GM19463 (cell line): ENCODE measurements around the gene MTTP.
A peak's percentile ranks its signal among the peaks of the same experiment; 100 is the strongest.
"Not testable (repeated sequence)": the region's sequence is repeated elsewhere in the genome, so short reads cannot be mapped to it uniquely, and the experiment has no call there.

Source experiments
- ATAC-seq: cut with Tn5 transposase; IDR thresholded peaks from one replicate; pipeline ENCODE4 v1.9.1; 2021; ENCODE audit warnings: mild to moderate bottlenecking, moderate library complexity; ENCODE audit not compliant: unreplicated experiment

MTTP gene

GRCh38 chr4:99574530-99575324 lies at the start of gene MTTP:
TSS of gene MTTP (plus strand) at chr4:99574824. CDS start at chr4:99574910, 86 bp downstream.
- peak; percentile 72 for ATAC-seq

DNA sequence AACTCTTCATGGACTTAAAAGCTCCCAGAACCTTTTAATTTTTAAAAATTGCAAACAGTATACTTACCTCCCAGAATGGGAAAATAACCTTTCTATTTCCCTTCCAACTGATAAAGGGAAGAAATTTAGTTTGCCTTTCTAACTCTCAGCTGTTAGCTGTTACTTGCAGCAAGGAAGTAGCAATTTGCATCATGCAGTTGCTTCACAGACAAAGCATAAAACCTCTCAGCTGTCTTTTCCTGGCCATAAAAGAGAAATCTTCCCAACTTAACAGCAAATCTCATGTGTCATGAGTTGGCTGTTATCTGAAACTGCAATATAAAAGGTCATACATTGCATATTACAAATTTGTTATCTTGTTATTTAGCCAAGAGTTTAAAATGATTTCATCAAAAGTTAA lies 45.4 kb upstream of the MTTP start:
- no peak for ATAC-seq

- no peak for ATAC-seq
Measured at GRCh38 chr4:99529956-99530355, 44.7 kb upstream of the MTTP start.

GRCh38 chr4:99534699-99535098 lies 39.9 kb upstream of the MTTP start:
- not testable (repeated sequence) for ATAC-seq

- no peak for ATAC-seq
Measured at GRCh38 chr4:99536271-99536670, 38.4 kb upstream of the MTTP start.

GRCh38 chr4:99536848-99537247 lies 37.8 kb upstream of the MTTP start:
- no peak for ATAC-seq

DNA sequence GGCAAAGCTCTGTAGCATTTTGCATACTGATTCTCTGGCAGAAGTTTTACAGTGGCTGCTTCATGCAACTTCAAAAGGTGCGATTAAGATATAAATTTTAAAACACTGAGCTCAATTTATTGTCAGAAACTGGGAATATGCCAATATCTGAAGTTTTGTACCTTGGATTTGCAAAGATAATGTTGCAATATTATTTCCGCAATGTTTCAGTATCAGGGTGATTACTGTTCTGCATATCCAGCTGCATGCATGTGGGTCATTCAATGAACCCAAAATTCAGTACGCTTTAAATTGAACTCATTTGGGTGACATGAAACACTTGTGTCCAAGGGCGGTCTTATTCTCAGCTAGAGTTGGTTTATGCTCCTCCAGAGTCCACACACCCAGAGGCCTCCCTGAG lies 37.0 kb upstream of the MTTP start:
- ATAC-seq = no peak

DNA sequence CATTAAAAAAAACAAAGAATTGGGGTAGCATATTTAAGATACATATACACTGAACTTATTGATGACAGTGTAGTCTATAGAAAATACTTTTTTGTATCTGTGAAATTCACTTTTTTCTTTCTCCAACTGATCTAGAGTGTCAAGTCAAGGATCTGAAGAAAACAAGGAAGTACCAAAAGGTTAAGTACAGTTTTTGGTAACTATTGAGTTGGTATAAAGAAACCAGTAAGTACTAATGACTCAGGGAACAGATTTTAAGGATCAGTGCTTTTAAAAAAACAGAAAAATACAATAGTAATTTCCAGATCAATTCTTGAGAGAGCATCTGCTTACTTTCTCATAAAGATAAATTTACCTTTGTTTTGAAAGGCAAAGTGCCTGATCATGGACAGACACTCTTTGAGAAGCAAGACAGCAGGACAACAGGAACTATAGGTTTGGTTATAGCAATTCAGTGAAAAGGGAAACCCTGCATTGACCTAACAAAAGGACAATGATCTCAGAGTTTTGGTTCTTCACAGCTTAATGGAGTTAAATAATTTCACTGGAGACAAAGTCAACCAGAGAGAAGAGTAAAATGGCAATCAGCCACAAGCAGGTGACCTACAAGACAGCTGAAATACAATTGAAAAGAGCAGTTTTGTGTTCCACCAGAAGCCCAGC lies 34.2 kb upstream of the MTTP start:
- peak; percentile 53 for ATAC-seq

- ATAC-seq = no peak
Measured at GRCh38 chr4:99552872-99553271, 21.8 kb upstream of the MTTP start.

DNA sequence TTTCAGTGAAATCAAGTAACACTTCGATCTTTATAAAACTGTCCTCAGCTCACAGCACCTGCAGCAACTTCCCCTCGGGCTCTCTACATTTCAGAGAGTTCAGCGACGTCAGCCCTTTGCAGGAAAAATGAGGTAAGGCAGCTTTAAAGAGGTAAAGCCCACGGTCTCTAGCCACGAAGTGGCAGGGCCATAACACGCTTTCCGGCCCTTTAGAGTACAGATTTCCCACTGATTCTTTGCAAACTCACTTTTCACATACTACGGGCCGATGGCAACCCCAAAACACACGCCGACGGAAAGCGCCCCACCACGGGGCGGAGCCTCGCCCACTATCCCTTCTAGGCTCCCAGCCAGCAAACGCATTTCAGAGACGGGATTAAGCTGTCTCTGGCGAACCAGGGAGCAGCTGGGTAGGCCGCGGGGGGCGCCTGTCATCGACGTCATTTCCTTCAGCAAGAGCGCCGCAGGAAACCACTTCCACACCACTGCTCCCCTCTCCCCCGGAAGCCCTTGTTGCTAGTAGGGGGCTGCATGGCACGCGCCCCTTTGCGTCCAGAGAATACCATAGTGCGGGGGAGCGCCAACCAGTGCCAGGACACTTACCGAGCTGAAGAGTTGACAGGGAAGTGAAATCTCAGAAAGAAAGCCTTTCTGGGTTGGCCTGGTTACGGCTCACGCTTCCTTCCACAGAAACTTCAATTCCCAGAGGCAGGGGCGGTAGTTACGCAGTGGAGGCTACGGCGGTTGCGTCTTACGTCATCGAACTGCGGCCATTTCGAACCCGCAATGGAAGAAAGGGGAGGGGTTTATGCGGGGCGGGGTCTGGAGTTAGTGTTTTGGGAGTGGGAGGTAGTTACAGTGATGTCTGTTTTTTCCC lies 11.1 kb upstream of the MTTP start, which contains the start of gene TRMT10A:
Gene TRMT10A (minus strand): TSS at position 730 of the 877 bp plus-strand sequence. CDS start 4,701 bp downstream, outside the sequence.
- ATAC-seq = peak; percentile 93

DNA sequence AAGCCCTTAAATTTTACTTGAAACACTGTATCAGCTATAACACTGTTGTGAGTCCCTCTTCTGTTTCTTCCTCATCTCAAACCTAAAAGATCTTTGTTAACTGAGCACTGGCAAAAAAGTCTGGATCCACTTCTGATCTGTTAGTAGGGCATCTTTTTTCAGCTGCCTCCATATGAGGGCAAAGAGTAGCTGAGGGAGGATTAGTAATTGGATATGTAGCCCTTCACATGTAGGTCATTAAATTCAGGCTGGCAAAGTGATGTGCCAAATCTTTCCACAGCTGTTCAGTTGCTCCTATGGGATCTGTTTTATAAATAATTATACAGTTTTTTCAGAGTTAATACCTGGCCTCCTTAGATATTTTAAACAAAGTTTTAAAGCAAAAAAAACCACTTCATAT lies 9.7 kb upstream of the MTTP start:
- no peak for ATAC-seq

DNA sequence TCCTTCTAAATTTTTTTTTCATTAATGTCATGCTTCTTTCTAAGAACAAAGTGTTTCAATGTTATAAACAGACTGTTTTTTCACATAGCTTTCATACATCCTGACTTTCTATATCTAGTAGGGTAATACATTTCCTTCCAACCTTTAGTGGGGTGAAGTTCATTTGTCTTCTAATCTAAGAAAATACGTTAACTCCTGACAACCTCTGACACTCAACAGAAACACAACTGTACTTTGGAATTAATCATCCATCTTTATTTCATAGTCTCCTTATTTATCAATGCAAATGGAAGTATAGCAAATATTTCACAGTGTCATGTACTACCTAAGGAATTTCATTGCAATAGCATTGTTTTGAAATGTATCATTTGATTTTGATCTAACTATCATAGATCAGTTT lies 2.7 kb upstream of the MTTP start:
- ATAC-seq = no peak

- ATAC-seq = no peak
Measured at GRCh38 chr4:99572527-99573240, 1.9 kb upstream of the MTTP start.

- no peak for ATAC-seq
Measured at GRCh38 chr4:99573735-99574368, 772 bp upstream of the MTTP start.

DNA sequence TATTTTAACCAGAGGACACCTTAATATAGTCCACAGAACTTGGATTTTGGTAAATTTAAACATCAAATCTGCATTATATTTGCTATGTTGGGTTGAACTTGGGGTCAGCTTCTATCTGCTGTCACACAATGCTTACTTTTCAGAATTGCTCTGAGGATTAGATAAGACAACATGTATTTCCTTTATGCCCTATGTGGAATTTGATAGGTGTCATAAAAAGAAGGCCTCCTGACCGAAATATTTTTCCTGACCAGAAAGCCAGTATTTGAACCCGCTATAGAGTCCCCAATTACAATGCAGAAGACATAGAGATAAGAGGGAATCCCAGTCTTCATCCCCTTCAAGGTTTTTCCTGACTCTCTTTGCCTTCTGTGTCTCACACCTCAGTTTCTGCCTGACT lies 4.1 kb downstream of the MTTP start:
- no peak for ATAC-seq

DNA sequence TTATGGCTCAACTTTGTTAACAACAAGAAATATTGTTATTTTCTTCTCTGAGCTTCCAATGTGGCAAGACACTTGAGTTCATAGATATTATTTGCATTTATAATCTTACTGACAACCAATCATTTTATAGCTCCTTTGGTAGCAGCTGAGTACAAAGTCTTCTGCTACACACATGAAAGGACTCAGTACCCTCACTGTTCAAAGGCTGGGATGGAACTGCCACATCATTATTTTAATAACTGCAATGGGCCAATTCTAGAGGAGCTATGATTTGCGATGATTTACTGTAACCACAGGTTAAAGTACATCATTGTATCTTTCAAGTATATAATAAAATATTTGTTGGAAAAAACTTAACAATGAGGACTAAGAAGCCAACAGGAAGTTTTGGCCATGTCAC lies 10.9 kb downstream of the MTTP start:
- ATAC-seq = no peak

GRCh38 chr4:99586322-99586721 lies 11.7 kb downstream of the MTTP start:
- ATAC-seq = no peak

DNA sequence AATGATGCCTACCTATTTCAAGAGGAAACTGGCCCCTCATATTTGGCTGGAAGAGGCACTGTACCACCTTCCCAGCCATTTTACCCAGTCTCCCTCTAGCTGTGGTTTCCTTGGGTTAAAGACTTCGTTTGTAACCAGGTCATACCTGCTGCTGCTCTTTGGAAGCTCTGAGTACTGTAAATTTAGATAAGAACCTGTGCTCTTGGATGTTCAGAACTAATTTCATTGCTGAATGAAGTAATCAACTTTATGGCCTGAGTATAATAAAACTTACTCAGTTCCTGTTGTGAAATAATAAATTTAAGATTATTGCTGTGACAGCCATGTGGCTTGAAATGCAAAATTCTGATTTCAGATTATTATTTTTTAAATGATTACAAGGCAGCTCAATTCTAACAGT lies 12.2 kb downstream of the MTTP start:
- no peak for ATAC-seq

GRCh38 chr4:99587309-99587708 lies 12.7 kb downstream of the MTTP start:
- ATAC-seq = no peak

GRCh38 chr4:99587803-99588202 lies 13.2 kb downstream of the MTTP start:
- ATAC-seq = no peak
